ENCODE data around the gene ITCH. TPM values are rescaled to one million over a fixed set of nuclear protein-coding genes. Genes with fewer than 3 reads are reported as not detected.
"Not testable (repeated sequence)": the region's sequence is repeated elsewhere in the genome, so short reads cannot be mapped to it uniquely, and the experiment has no call there.

ITCH gene
- total RNA-seq, 3 donors from 2014 or later, result 41.6 to 45.6 (median 45.1) TPM

GRCh38 chr20:34334654-34335407, 28.2 kb upstream of the ITCH start:
- ATAC-seq (no peak), DNase-seq (no peak)
- H3K27me3 Mint-ChIP-seq (ENCODE audit: low read depth), result no peaks in the 10 kb centered on the region
- no peaks in the 10 kb centered on the region for H3K36me3 Mint-ChIP-seq (ENCODE audit: insufficient read depth)
- no peak overlapping the region for H3K4me3 Mint-ChIP-seq
- H3K4me1 Mint-ChIP-seq (ENCODE audit: low read depth), result peaks cover 5% of the 10 kb centered on the region
- H3K9me3 Mint-ChIP-seq, result no peaks in the 10 kb centered on the region

GRCh38 chr20:34337544-34337943, 25.5 kb upstream of the ITCH start:
- DNase-seq (no peak), ATAC-seq (no peak)
- H3K36me3 Mint-ChIP-seq (ENCODE audit: insufficient read depth), result no peaks in the 10 kb centered on the region
- no peaks in the 10 kb centered on the region for H3K27me3 Mint-ChIP-seq (ENCODE audit: low read depth)
- H3K4me1 Mint-ChIP-seq (ENCODE audit: low read depth), result peaks cover 5% of the 10 kb centered on the region
- no peak overlapping the region for H3K4me3 Mint-ChIP-seq
- no peaks in the 10 kb centered on the region for H3K9me3 Mint-ChIP-seq

- H3K36me3 Mint-ChIP-seq (ENCODE audit: insufficient read depth), result no peaks in the 10 kb centered on the region
- no peaks in the 10 kb centered on the region for H3K9me3 Mint-ChIP-seq
- H3K27me3 Mint-ChIP-seq (ENCODE audit: low read depth), result no peaks in the 10 kb centered on the region
- no peak for DNase-seq
- ATAC-seq, result no peak
- H3K4me1 Mint-ChIP-seq (ENCODE audit: low read depth), result peaks cover 5% of the 10 kb centered on the region
- peak overlapping the region; percentile 42 for H3K4me3 Mint-ChIP-seq
Observed at GRCh38 chr20:34337982-34338726, 24.9 kb upstream of the ITCH start.

- H3K4me3 Mint-ChIP-seq; H3K27me3 Mint-ChIP-seq (ENCODE audit: low read depth); H3K4me1 Mint-ChIP-seq (ENCODE audit: low read depth); ATAC-seq; H3K9me3 Mint-ChIP-seq; DNase-seq; H3K36me3 Mint-ChIP-seq (ENCODE audit: insufficient read depth): not testable (repeated sequence)
Observed at GRCh38 chr20:34340726-34341125, 22.3 kb upstream of the ITCH start.

GRCh38 chr20:34341199-34341598, 21.9 kb upstream of the ITCH start:
- H3K36me3 Mint-ChIP-seq (ENCODE audit: insufficient read depth); DNase-seq; H3K27me3 Mint-ChIP-seq (ENCODE audit: low read depth); H3K9me3 Mint-ChIP-seq; H3K4me3 Mint-ChIP-seq; H3K4me1 Mint-ChIP-seq (ENCODE audit: low read depth); ATAC-seq: not testable (repeated sequence)

GRCh38 chr20:34343458-34344211, 19.4 kb upstream of the ITCH start:
- no peaks in the 10 kb centered on the region for H3K9me3 Mint-ChIP-seq
- ATAC-seq (no peak), DNase-seq (no peak)
- no peaks in the 10 kb centered on the region for H3K36me3 Mint-ChIP-seq (ENCODE audit: insufficient read depth)
- H3K4me3 Mint-ChIP-seq, result no peak overlapping the region
- no peaks in the 10 kb centered on the region for H3K27me3 Mint-ChIP-seq (ENCODE audit: low read depth)
- no peaks in the 10 kb centered on the region for H3K4me1 Mint-ChIP-seq (ENCODE audit: low read depth)

GRCh38 chr20:34344238-34344637, 18.8 kb upstream of the ITCH start:
- ATAC-seq (no peak), DNase-seq (no peak)
- no peaks in the 10 kb centered on the region for H3K4me1 Mint-ChIP-seq (ENCODE audit: low read depth)

GRCh38 chr20:34345402-34345736, 17.7 kb upstream of the ITCH start:
- H3K4me3 Mint-ChIP-seq, result no peak overlapping the region
- H3K36me3 Mint-ChIP-seq (ENCODE audit: insufficient read depth), result no peaks in the 10 kb centered on the region
- peaks cover 5% of the 10 kb centered on the region for H3K4me1 Mint-ChIP-seq (ENCODE audit: low read depth)
- no peaks in the 10 kb centered on the region for H3K9me3 Mint-ChIP-seq
- H3K27me3 Mint-ChIP-seq (ENCODE audit: low read depth), result no peaks in the 10 kb centered on the region
- DNase-seq, result no peak
- no peak for ATAC-seq

More at GRCh38 chr20:34344238-34344637, 18.8 kb upstream of the ITCH start:
- Mint-ChIP-seq H3K36me3 (ENCODE audit: insufficient read depth) (no peaks in the 10 kb centered on the region), H3K9me3 (no peaks in the 10 kb centered on the region), H3K27me3 (ENCODE audit: low read depth) (no peaks in the 10 kb centered on the region), H3K4me3 (no peak overlapping the region)

- H3K36me3 Mint-ChIP-seq (ENCODE audit: insufficient read depth); H3K4me1 Mint-ChIP-seq (ENCODE audit: low read depth); ATAC-seq; H3K9me3 Mint-ChIP-seq; H3K4me3 Mint-ChIP-seq; DNase-seq; H3K27me3 Mint-ChIP-seq (ENCODE audit: low read depth): not testable (repeated sequence)
Observed at GRCh38 chr20:34345839-34346532, 17.1 kb upstream of the ITCH start.

- not testable (repeated sequence) for H3K4me3 Mint-ChIP-seq; H3K4me1 Mint-ChIP-seq (ENCODE audit: low read depth); H3K27me3 Mint-ChIP-seq (ENCODE audit: low read depth); DNase-seq; ATAC-seq; H3K36me3 Mint-ChIP-seq (ENCODE audit: insufficient read depth); H3K9me3 Mint-ChIP-seq
Observed at GRCh38 chr20:34346533-34346865, 16.6 kb upstream of the ITCH start.

- Mint-ChIP-seq H3K4me1 (ENCODE audit: low read depth) (peaks cover 5% of the 10 kb centered on the region), H3K27me3 (ENCODE audit: low read depth) (no peaks in the 10 kb centered on the region), H3K36me3 (ENCODE audit: insufficient read depth) (no peaks in the 10 kb centered on the region)
Observed at GRCh38 chr20:34347571-34347970, 15.5 kb upstream of the ITCH start.

GRCh38 chr20:34350095-34350494, 13.0 kb upstream of the ITCH start:
- no peaks in the 10 kb centered on the region for H3K36me3 Mint-ChIP-seq (ENCODE audit: insufficient read depth)
- H3K27me3 Mint-ChIP-seq (ENCODE audit: low read depth), result no peaks in the 10 kb centered on the region
- no peaks in the 10 kb centered on the region for H3K9me3 Mint-ChIP-seq
- peaks cover 5% of the 10 kb centered on the region for H3K4me1 Mint-ChIP-seq (ENCODE audit: low read depth)
- no peak overlapping the region for H3K4me3 Mint-ChIP-seq
- DNase-seq (no peak), ATAC-seq (no peak)

More at GRCh38 chr20:34347571-34347970, 15.5 kb upstream of the ITCH start:
- Mint-ChIP-seq H3K4me3 (no peak overlapping the region), H3K9me3 (no peaks in the 10 kb centered on the region)
- no peak for DNase-seq
- no peak for ATAC-seq

- H3K4me3 Mint-ChIP-seq; ATAC-seq; H3K36me3 Mint-ChIP-seq (ENCODE audit: insufficient read depth); DNase-seq; H3K9me3 Mint-ChIP-seq; H3K27me3 Mint-ChIP-seq (ENCODE audit: low read depth); H3K4me1 Mint-ChIP-seq (ENCODE audit: low read depth): not testable (repeated sequence)
Observed at GRCh38 chr20:34353467-34353866, 9.6 kb upstream of the ITCH start.

GRCh38 chr20:34355427-34355826, 7.6 kb upstream of the ITCH start:
- Mint-ChIP-seq H3K27me3 (ENCODE audit: low read depth) (no peaks in the 10 kb centered on the region), H3K4me3 (no peak overlapping the region), H3K36me3 (ENCODE audit: insufficient read depth) (no peaks in the 10 kb centered on the region), H3K4me1 (ENCODE audit: low read depth) (no peaks in the 10 kb centered on the region), H3K9me3 (no peaks in the 10 kb centered on the region)
- no peak for ATAC-seq
- no peak for DNase-seq
